T-cell (primary cell): ENCODE measurements around the gene KLF9. TPM values are rescaled to one million over a fixed set of nuclear protein-coding genes. Genes with fewer than 3 reads are reported as not detected.

Experiments
- ATAC-seq, 4 experiments: fragments of 200-7000 bp in 3 of 4; fragments of 150-1000 bp in 1 of 4; cut with Tn5 transposase; replicated peaks in 1 of 4; 1 replicate in 3 of 4; 2 replicates in 1 of 4; pipeline ENCODE4 v1.10.0; 2021; ENCODE audit warnings: moderate library complexity in 3 of 4, mild to moderate bottlenecking in 2 of 4, moderate number of reproducible peaks in 1 of 4
- CTCF ChIA-PET, 2 donors: fragments of 300-600 bp; sonication (Branson Sonifier 250); formaldehyde crosslinking; loops; one replicate each; lab custom pipeline; 2022; ENCODE audit warnings: antibody characterized with exemption in 2 of 2; lab: Charles Lee
- POLR2A ChIA-PET, 2 donors: fragments of 300-600 bp; sonication (Branson Sonifier 250); formaldehyde crosslinking; loops; one replicate each; lab custom pipeline; 2022; ENCODE audit warnings: antibody characterized with exemption in 2 of 2; lab: Charles Lee
- DNase-seq, 35 experiments: peaks; one replicate each; pipeline versions ENCODE4 v3.0.0 to v3.0.0-alpha.2; 2013 to 2023
- H3K27ac ChIP-seq: one replicate; pipeline ENCODE4 v1.5.1; 2013; ENCODE audit warnings: low read length
- H3K27me3 ChIP-seq, 2 experiments: replicated peaks in 1 of 2; 1 replicate in 1 of 2; 2 replicates in 1 of 2; pipeline versions ENCODE4 v1.6.1 to v1.7.0; 2013; ENCODE audit warnings: low read length in 1 of 2, mixed read lengths in 1 of 2; ENCODE audit not compliant: control insufficient read depth in 2 of 2, insufficient read depth in 2 of 2; ENCODE audit errors: extremely low read depth in 1 of 2
- H3K36me3 ChIP-seq, 2 donors: 1 replicate in 1 of 2; 2 replicates in 1 of 2; pipeline versions ENCODE4 v1.6.1 to v1.7.0; 2013; ENCODE audit warnings: low read length in 1 of 2; ENCODE audit not compliant: control insufficient read depth in 2 of 2, insufficient read depth in 1 of 2; ENCODE audit errors: extremely low read depth in 1 of 2
- H3K4me1 ChIP-seq, 2 experiments: 1 replicate in 1 of 2; 2 replicates in 1 of 2; pipeline versions ENCODE4 v1.6.1 to v1.7.0; 2013; ENCODE audit warnings: low read length in 2 of 2, mixed read lengths in 1 of 2; ENCODE audit not compliant: insufficient read depth in 2 of 2, control insufficient read depth in 1 of 2; ENCODE audit errors: extremely low read depth in 1 of 2
- H3K4me3 ChIP-seq, 2 donors: 1 replicate in 1 of 2; 2 replicates in 1 of 2; pipeline versions ENCODE4 v1.5.1 to v1.7.0; 2013; ENCODE audit warnings: mild to moderate bottlenecking in 2 of 2, low read length in 1 of 2, moderate library complexity in 1 of 2; ENCODE audit not compliant: control insufficient read depth in 1 of 2; ENCODE audit errors: extremely low read depth in 1 of 2
- H3K9me3 ChIP-seq: 2 replicates; pipeline ENCODE4 v1.7.0; 2013
- H3K27ac Mint-ChIP-seq, 2 donors: one replicate each; pipeline ENCODE4 v1.8.0; 2020 to 2021; ENCODE audit warnings: mild to moderate bottlenecking in 2 of 2, mixed read lengths in 2 of 2
- H3K27me3 Mint-ChIP-seq, 2 donors: one replicate each; pipeline ENCODE4 v1.8.0; 2021 to 2022; ENCODE audit warnings: mixed read lengths in 2 of 2
- H3K36me3 Mint-ChIP-seq: one replicate; pipeline ENCODE4 v1.8.0; 2021; ENCODE audit warnings: mixed read lengths
- H3K4me1 Mint-ChIP-seq, 3 donors: one replicate each; pipeline ENCODE4 v1.8.0; 2020 to 2022; ENCODE audit warnings: mixed read lengths in 3 of 3, mild to moderate bottlenecking in 1 of 3
- H3K4me3 Mint-ChIP-seq, 3 donors: one replicate each; pipeline ENCODE4 v1.8.0; 2020 to 2022; ENCODE audit warnings: mild to moderate bottlenecking in 3 of 3, mixed read lengths in 3 of 3, moderate library complexity in 3 of 3
- H3K9me3 Mint-ChIP-seq, 3 donors: one replicate each; pipeline ENCODE4 v1.8.0; 2020 to 2022; ENCODE audit warnings: mixed read lengths in 3 of 3
- WGBS: methylation state at CpG from one replicate; pipeline ENCODE4 v1.1.5; 2013; ENCODE audit warnings: missing lambda C conversion rate; ENCODE audit not compliant: insufficient coverage; 5-methylcytosine and 5-hydroxymethylcytosine counted together
- total RNA-seq, 35 experiments: library from RNA in 6 of 35; stranded (reverse) in 6 of 35; fragments of 120-200 nt in 1 of 35; gene quantifications; one replicate each; pipeline versions ENCODE4 v1.2.1 to v1.2.4 and lab custom pipeline; 2013 to 2026

The KLF9 gene
- total RNA-seq, 5 donors from 2014 or later (not counting 1 experiment from before 2014, with no cell fraction given) = 21.7 to 91.7 (median 23.6) TPM

DNA sequence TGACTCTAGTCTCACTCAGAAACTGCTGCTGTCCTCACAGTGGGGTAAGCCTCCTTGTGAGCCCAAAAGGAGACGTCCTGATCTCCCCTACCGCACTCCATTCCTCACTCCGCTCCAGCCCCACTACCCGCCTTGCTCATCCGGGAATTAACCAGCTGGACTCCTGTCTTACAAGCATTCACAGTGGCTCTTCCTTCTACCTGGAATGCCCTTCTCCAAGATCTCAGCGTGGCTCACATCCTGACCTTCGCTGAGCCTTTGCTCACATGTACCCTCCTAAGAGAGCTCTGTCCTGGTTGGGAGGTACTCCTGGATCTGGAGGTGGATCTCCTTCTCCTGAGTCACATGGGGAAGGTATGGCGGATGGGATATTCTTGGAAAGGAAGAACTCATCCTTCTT, 10.7 kb upstream of the KLF9 start:
- ChIA-PET POLR2A (no interaction called here), CTCF (no interaction called here)
- Mint-ChIP-seq H3K4me3 (no peak overlapping the region), H3K4me1 (peaks cover 24 to 38% (median 34%) of the 10 kb centered on the region in 3 donors), H3K27ac (peak overlapping the region in 1 of 2 donors; percentile 7), H3K9me3 (no peaks in the 10 kb centered on the region), H3K27me3 (no peaks in the 10 kb centered on the region), H3K36me3 (no peaks in the 10 kb centered on the region)
- no peak overlapping the region for H3K27ac ChIP-seq
- ATAC-seq (no peak), DNase-seq (no peak)
- WGBS = 87% methylated on average over 5 of the region's 8 CpGs
- peaks cover 14 to 23% of the 10 kb centered on the region in 2 experiments for H3K4me1 ChIP-seq
- no peak overlapping the region for H3K4me3 ChIP-seq
- H3K27me3 ChIP-seq = no peaks in the 10 kb centered on the region
- no peaks in the 10 kb centered on the region for H3K9me3 ChIP-seq
- no peaks in the 10 kb centered on the region for H3K36me3 ChIP-seq

DNA sequence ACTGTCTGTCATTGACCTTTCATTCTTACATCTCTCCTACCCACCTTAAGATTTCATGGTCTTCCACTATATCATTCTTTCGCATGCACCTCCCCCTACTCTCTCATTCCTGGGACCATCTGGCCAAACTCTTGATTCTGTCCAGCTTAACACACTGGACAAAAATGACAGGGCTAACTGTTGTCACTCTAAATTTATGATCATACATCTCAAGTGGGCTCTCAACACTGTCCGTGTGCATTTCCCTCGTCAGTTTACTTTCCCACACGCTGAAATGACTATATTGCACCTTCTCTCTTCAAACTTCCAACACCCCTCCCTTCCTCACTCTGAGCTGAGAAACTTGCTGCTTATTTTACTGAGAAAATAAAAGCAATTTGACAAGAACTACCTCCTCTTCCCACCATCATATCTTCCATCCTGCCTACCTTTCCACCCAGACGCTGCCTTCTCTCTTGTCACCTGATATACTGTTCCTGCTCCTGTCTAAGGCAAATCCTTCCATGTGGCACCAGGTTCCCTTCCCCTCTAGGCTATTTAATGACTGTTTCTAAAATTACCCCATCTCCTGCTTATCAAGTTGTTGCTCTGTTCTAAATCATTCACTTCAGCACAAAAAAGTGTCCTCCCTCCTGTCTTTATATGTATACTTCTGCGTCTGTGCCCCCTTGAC, 8.1 kb upstream of the KLF9 start:
- ChIA-PET CTCF (interaction anchor here in 1 of 2 donors (0.7 kb wide), 2 partner anchors 21 to 82 kb away, joined by 3 read pairs; no protein-coding TSS in a partner anchor), POLR2A (interaction anchor here in 1 of 2 donors (0.5 kb wide), 1 partner anchor 1686 kb away, joined by 4 read pairs; no protein-coding TSS in a partner anchor)
- Histone ChIP-seq H3K4me3 (no peak overlapping the region), H3K36me3 (no peaks in the 10 kb centered on the region), H3K4me1 (peaks cover 18 to 43% of the 10 kb centered on the region in 2 experiments), H3K9me3 (no peaks in the 10 kb centered on the region), H3K27ac (peak overlapping the region; percentile 98), H3K27me3 (no peaks in the 10 kb centered on the region)
- WGBS = 30% methylated on average over 5 of the region's 6 CpGs
- Mint-ChIP-seq H3K4me1 (peaks cover 35 to 54% (median 45%) of the 10 kb centered on the region in 3 donors), H3K27ac (peak overlapping the region; percentile 100), H3K27me3 (no peaks in the 10 kb centered on the region), H3K4me3 (peak overlapping the region in 2 of 3 donors; percentile 1 to 81), H3K36me3 (no peaks in the 10 kb centered on the region), H3K9me3 (no peaks in the 10 kb centered on the region)
- peak in 1 of 35 experiments; percentile 38 for DNase-seq
- ATAC-seq = no peak

DNA sequence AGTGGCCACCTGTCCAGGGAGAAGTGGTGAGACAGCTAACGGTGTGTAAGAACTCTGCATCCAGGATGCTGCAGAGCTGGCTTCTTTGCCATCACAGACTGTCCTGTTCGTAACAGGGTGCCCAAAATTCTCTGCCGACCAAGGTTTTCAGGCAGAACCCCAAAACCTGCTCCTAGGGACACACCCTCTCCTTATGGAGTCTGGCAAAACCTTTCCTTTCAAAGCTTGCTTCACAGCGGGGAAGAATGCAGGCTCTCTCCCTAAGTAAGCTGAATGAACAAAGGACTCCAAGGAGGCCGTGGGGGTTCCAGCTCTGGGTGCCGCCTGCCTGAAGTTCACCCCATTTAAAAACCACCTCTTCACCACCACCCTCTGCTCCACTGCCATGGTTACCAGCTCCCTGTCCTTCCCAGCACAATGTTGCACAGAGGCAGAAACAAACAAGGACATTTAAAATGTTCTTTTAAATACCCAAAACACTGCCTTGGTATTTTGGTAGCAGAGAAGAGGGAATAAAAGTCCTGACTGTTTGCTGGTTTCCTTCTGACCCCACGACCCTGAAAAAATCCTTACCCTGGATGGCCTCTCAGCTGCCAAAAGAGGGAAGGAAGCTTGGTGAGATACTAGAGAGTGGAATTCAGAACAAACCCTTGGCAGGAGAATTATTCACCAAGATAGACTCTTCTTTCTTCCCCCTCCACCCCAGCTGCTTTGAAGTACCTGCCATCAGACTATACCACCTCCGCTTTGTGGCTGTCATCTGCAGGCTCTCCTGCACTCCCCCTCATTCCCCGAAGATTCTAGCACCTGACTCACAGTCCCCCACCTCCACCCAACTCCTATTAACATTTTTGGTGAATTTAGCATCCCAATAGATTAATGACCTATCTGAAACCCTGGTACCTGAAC, 7.1 kb upstream of the KLF9 start:
- Histone ChIP-seq H3K27ac (peak overlapping the region; percentile 98), H3K9me3 (no peaks in the 10 kb centered on the region), H3K36me3 (no peaks in the 10 kb centered on the region), H3K4me1 (peaks cover 18 to 43% of the 10 kb centered on the region in 2 experiments), H3K4me3 (peak overlapping the region; percentile 49 to 68), H3K27me3 (no peaks in the 10 kb centered on the region)
- ChIA-PET CTCF (interaction anchor here (0.7 to 1.5 kb wide), 4 partner anchors 63 to 181 kb away, joined by 3 to 9 read pairs (median 5); no protein-coding TSS in a partner anchor), POLR2A (interaction anchor here (0.6 to 1.2 kb wide), 9 partner anchors 9 to 708 kb away, joined by 3 to 9 read pairs (median 3); no protein-coding TSS in a partner anchor)
- no peak for ATAC-seq
- no peaks in the 10 kb centered on the region for H3K36me3 Mint-ChIP-seq
- H3K4me3 Mint-ChIP-seq = peak overlapping the region; percentile 81 to 95 (median 91)
- peaks cover 35 to 54% (median 48%) of the 10 kb centered on the region in 3 donors for H3K4me1 Mint-ChIP-seq
- H3K9me3 Mint-ChIP-seq = no peaks in the 10 kb centered on the region
- 19% methylated on average over 8 of the region's 9 CpGs for WGBS
- no peaks in the 10 kb centered on the region for H3K27me3 Mint-ChIP-seq
- H3K27ac Mint-ChIP-seq = peak overlapping the region; percentile 100
- DNase-seq = peak in 25 of 35 experiments; percentile 10 to 66 (median 32)

DNA sequence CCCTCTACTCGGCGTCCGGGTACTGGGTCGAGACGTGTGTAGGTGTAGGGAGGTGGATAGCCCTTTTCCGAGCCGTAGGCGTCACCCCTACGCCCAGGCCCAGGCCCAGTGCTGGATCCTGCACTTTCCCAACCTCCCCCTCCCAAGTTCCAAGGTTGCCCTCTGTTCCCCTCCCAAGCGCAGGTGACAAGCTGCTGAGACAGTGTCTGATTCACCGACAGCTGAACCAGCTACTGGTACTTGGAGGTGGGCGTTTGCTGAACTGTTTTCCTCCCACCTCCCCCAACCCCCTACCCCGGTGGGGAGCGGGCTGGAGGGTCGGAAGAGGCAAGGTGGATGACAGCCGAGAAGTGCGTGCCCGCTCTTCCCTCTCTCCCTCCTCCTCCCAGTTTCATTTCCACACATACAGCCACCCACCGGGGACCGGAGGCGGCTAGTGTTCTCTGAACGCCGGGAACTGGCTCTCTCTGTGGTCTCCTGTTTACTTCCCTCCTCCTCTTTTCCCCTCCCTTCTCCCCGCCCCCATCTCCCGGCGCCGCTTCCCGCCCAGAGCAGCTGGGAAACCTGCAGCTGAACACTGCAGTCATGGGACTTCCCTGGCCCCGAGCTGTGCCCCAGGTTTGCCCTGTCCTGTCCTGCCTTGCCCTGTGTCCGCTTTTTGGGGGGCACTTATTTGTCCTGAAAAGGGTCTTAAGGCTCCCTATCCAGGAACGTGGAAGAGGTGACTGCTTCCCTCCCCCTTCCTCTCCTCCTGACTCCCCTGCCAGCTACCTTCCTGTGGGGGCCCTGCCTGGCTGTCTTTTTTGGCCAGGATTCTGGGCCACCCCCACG, 6.2 kb upstream of the KLF9 start:
- Mint-ChIP-seq H3K4me3 (peak overlapping the region; percentile 81 to 95 (median 91)), H3K36me3 (no peaks in the 10 kb centered on the region), H3K27me3 (no peaks in the 10 kb centered on the region), H3K27ac (peak overlapping the region; percentile 100), H3K4me1 (peaks cover 37 to 54% (median 53%) of the 10 kb centered on the region in 3 donors), H3K9me3 (no peaks in the 10 kb centered on the region)
- Histone ChIP-seq H3K9me3 (no peaks in the 10 kb centered on the region), H3K36me3 (no peaks in the 10 kb centered on the region), H3K4me1 (peaks cover 18 to 43% of the 10 kb centered on the region in 2 experiments), H3K4me3 (peak overlapping the region; percentile 49 to 68), H3K27ac (peak overlapping the region; percentile 98), H3K27me3 (no peaks in the 10 kb centered on the region)
- WGBS = 8% methylated on average over 16 of the region's 32 CpGs
- ChIA-PET CTCF (interaction anchor here (0.5 to 1.5 kb wide), 7 partner anchors 19 to 182 kb away, joined by 3 to 9 read pairs (median 5); no protein-coding TSS in a partner anchor), POLR2A (interaction anchor here (0.5 to 1.2 kb wide), 13 partner anchors 8 to 708 kb away, joined by 3 to 15 read pairs (median 3); no protein-coding TSS in a partner anchor)
- ATAC-seq (peak in 2 of 4 experiments; percentile 0 to 5), DNase-seq (peak in 9 of 35 experiments; percentile 6 to 56 (median 24))

DNA sequence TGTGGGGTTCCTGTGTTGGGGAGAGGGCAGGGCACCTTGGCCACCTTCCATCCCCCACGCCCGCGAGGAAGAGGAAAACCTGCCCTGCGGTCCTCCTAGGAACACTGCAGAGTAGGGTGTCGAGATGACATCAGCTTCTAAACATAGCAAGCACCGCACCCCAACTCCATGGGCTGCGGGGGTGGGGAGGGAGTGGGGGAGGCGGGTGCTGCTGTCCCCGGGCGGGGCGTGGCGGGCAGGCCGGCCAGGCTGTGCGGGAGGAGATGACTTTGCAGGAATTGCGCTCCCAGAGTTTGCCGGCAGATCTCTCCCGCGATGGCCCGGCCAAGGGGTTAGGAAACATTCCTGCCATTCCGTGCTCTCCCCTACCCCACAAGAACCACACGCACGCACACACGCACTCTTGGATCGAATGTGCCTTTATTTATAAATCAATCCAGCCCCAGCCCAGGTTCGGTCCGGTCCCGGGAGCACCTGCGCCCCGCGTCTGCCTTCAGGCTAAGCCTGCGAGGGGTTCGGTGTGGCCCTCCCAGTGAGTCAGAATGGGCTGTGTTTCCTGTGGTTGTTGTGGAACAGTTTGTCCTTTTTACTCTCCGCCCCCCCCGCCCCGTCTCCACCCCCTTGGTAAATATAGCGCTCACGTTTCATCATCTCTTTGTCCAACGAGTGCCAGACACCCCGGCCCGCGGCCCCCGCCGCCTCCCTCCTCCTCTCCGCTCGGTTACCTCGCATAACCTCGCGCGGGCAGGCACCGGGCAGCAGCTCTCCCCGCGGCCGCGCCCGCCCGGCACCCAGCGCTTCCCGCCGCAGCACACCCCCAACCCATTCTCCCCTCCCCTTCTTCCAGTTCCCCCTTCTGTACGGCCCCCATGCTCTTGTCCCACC, 5.3 kb upstream of the KLF9 start:
- peak overlapping the region; percentile 81 to 95 (median 91) for H3K4me3 Mint-ChIP-seq
- ChIA-PET POLR2A (interaction anchor here (0.5 to 1.8 kb wide), 10 partner anchors 9 to 147 kb away, joined by 3 to 15 read pairs (median 4); no protein-coding TSS in a partner anchor), CTCF (interaction anchor here (0.5 to 1.6 kb wide), 7 partner anchors 8 to 1362 kb away, joined by 3 to 6 read pairs (median 5); no protein-coding TSS in a partner anchor)
- ATAC-seq = peak; percentile 59 to 68 (median 64)
- Histone ChIP-seq H3K4me3 (peak overlapping the region; percentile 68 to 69), H3K4me1 (peaks cover 20 to 43% of the 10 kb centered on the region in 2 experiments), H3K9me3 (no peaks in the 10 kb centered on the region), H3K27ac (peak overlapping the region; percentile 98), H3K36me3 (no peaks in the 10 kb centered on the region), H3K27me3 (no peaks in the 10 kb centered on the region)
- H3K27ac Mint-ChIP-seq = peak overlapping the region; percentile 100
- H3K4me1 Mint-ChIP-seq = peaks cover 43 to 58% (median 56%) of the 10 kb centered on the region in 3 donors
- no peaks in the 10 kb centered on the region for H3K36me3 Mint-ChIP-seq
- WGBS = 0% methylated on average over 11 of the region's 60 CpGs
- DNase-seq = peak; percentile 78 to 95 (median 86)
- no peaks in the 10 kb centered on the region for H3K27me3 Mint-ChIP-seq
- H3K9me3 Mint-ChIP-seq = no peaks in the 10 kb centered on the region
